ENCODE data around the gene ZBP1. TPM values are rescaled to one million over a fixed set of nuclear protein-coding genes. Genes with fewer than 3 reads are reported as not detected.

The ZBP1 gene
- total and polyA plus RNA-seq, 10 of the 15 experiments (the other 5 are each of a cell fraction or from before 2014, with no cell fraction given), result 0.93 to 10.6 (median 4.8) TPM

- no peak for TF ChIP-seq MTA3 (IDR thresholded peaks at IDR 0.05; ENCODE audit: borderline replicate concordance, low read length)
- no peak for TF ChIP-seq SUPT20H (IDR thresholded peaks at IDR 0.05; ENCODE audit: borderline replicate concordance, control insufficient read depth, low read depth, low read length)
- TF ChIP-seq YBX1 (IDR thresholded peaks at IDR 0.05), result no peak
- no peak for TF ChIP-seq ZNF687 (IDR thresholded peaks at IDR 0.05)
- TF ChIP-seq IKZF1 (conservative IDR thresholded peaks at IDR 0.05), result no peak
- TF ChIP-seq BCLAF1 (IDR thresholded peaks at IDR 0.05), result no peak
- TF ChIP-seq BRCA1 (IDR thresholded peaks at IDR 0.05; ENCODE audit: low read depth, low read length), result no peak
- no peak for TF ChIP-seq MLLT1 (IDR thresholded peaks at IDR 0.05)
- TF ChIP-seq GATAD2B (conservative IDR thresholded peaks at IDR 0.05; ENCODE audit: low read depth), result no peak
Observed at GRCh38 chr20:57667924-57668782, 47.9 kb upstream of the ZBP1 start.

More at GRCh38 chr20:57667924-57668782, 47.9 kb upstream of the ZBP1 start:
- ChIA-PET RAD21 (ENCODE audit: unreplicated experiment) (no interaction called here), POLR2A (no interaction called here), CTCF (no interaction called here), SMC1A (ENCODE audit: uncharacterized antibody, unreplicated experiment) (interaction anchor here (1.3 kb wide), 1 partner anchor 45 kb away, joined by 3 read pairs; no protein-coding TSS in a partner anchor)
- H3K27me3 ChIP-seq (replicated peaks in 1 of 2; ENCODE audit: control insufficient read depth in 2 of 2, insufficient read depth in 2 of 2, low read length in 1 of 2), result peaks cover 0 to 1% of the 10 kb centered on the region in 2 experiments; a peak in 1 of 4 replicates
- H3K9ac ChIP-seq (ENCODE audit: control insufficient read depth, insufficient read depth, low read length), result no peak overlapping the region
- no peak overlapping the region for H3K27ac ChIP-seq (ENCODE audit: control insufficient read depth, insufficient read depth)
- BruUV-seq (replicated peaks), result no TSS peak
- no peaks in the 10 kb centered on the region for H3K4me1 ChIP-seq (ENCODE audit: control insufficient read depth, insufficient read depth, low read length)
- in situ Hi-C loops (cut with MboI), result no loop called here
- H3K79me2 ChIP-seq (ENCODE audit: control insufficient read depth, insufficient read depth, low read length), result no peaks in the 10 kb centered on the region
- DNase-seq (ENCODE audit: low read depth, low spot score), result no peak
- ATAC-seq, result no peak
- FAIRE-seq, result no peak
- 36% methylated on average over 18 of the region's 18 CpGs for WGBS (ENCODE audit: insufficient coverage, insufficient replicate concordance, low lambda C conversion rate, missing lambda C conversion rate)
- H4K20me1 ChIP-seq (ENCODE audit: control insufficient read depth, insufficient read depth), result no peaks in the 10 kb centered on the region
- H3K4me2 ChIP-seq (ENCODE audit: control insufficient read depth, insufficient read depth), result no peak overlapping the region
- H3K36me3 ChIP-seq (ENCODE audit: control insufficient read depth in 2 of 2, insufficient read depth in 2 of 2, low read length in 1 of 2), result no peaks in the 10 kb centered on the region
- H2AFZ ChIP-seq (ENCODE audit: control insufficient read depth, low read depth, low read length), result no peak overlapping the region
- intact Hi-C loops (cut with micrococcal nuclease; ENCODE audit: unreplicated experiment), result no loop called here
- no peaks in the 10 kb centered on the region for H3K9me3 ChIP-seq (replicated peaks; ENCODE audit: control insufficient read depth, insufficient read depth, low read length)
- no peak overlapping the region for H3K4me3 ChIP-seq
